HG03108 (cell line): ENCODE measurements around the gene CXorf65.

Experiments
- ATAC-seq: cut with Tn5 transposase; IDR thresholded peaks from one replicate; pipeline ENCODE4 v1.9.1; 2021; ENCODE audit warnings: moderate library complexity; ENCODE audit not compliant: unreplicated experiment

Gene CXorf65

GRCh38 chrX:71067712-71068043 lies 38.9 kb downstream of the CXorf65 start:
- ATAC-seq = no peak

GRCh38 chrX:71067089-71067488 lies 39.5 kb downstream of the CXorf65 start:
- no peak for ATAC-seq

GRCh38 chrX:71060127-71060526 lies 46.4 kb downstream of the CXorf65 start:
- ATAC-seq = no peak

- ATAC-seq = no peak
Measured at GRCh38 chrX:71057848-71058530, 48.6 kb downstream of the CXorf65 start.

- no peak for ATAC-seq
Measured at GRCh38 chrX:71056867-71057266, 49.7 kb downstream of the CXorf65 start.
